Measurements from ENCODE around the gene MISP3. TPM values are rescaled to one million over a fixed set of nuclear protein-coding genes. Genes with fewer than 3 reads are reported as not detected.

The MISP3 gene
- total and polyA plus RNA-seq, 2 experiments from 2014 or later = 1.9 to 2.4 TPM

DNA sequence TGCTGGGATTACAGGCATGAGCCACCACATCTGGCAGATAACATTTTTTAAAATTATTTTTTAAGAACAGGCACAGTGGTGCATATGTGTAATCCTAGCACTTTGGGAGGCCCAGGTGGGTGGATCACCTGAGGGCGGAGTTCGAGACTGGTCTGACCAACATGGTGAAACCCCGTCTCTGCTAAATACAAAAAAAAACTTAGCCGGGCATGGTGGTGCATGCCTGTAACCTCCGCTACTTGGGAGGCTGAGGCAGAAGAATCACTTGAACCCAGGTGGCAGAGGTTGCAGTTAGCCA lies 10.1 kb upstream of the MISP3 start (continued):
- TF ChIP-seq, protein P1, sequence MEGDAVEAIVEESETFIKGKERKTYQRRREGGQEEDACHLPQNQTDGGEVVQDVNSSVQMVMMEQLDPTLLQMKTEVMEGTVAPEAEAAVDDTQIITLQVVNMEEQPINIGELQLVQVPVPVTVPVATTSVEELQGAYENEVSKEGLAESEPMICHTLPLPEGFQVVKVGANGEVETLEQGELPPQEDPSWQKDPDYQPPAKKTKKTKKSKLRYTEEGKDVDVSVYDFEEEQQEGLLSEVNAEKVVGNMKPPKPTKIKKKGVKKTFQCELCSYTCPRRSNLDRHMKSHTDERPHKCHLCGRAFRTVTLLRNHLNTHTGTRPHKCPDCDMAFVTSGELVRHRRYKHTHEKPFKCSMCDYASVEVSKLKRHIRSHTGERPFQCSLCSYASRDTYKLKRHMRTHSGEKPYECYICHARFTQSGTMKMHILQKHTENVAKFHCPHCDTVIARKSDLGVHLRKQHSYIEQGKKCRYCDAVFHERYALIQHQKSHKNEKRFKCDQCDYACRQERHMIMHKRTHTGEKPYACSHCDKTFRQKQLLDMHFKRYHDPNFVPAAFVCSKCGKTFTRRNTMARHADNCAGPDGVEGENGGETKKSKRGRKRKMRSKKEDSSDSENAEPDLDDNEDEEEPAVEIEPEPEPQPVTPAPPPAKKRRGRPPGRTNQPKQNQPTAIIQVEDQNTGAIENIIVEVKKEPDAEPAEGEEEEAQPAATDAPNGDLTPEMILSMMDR (conservative IDR thresholded peaks at IDR 0.05; ENCODE audit: low read depth in 2 of 2) = no peak
- TF ChIP-seq NANOG (IDR thresholded peaks at IDR 0.05; ENCODE audit: borderline replicate concordance) (no peak), ZNF331 (CRISPR knock-in tag; IDR thresholded peaks at IDR 0.05; ENCODE audit: low read depth) (no peak), JUNB (IDR thresholded peaks at IDR 0.05; ENCODE audit: unreplicated experiment) (no peak)
- TF ChIP-seq, protein P2, sequence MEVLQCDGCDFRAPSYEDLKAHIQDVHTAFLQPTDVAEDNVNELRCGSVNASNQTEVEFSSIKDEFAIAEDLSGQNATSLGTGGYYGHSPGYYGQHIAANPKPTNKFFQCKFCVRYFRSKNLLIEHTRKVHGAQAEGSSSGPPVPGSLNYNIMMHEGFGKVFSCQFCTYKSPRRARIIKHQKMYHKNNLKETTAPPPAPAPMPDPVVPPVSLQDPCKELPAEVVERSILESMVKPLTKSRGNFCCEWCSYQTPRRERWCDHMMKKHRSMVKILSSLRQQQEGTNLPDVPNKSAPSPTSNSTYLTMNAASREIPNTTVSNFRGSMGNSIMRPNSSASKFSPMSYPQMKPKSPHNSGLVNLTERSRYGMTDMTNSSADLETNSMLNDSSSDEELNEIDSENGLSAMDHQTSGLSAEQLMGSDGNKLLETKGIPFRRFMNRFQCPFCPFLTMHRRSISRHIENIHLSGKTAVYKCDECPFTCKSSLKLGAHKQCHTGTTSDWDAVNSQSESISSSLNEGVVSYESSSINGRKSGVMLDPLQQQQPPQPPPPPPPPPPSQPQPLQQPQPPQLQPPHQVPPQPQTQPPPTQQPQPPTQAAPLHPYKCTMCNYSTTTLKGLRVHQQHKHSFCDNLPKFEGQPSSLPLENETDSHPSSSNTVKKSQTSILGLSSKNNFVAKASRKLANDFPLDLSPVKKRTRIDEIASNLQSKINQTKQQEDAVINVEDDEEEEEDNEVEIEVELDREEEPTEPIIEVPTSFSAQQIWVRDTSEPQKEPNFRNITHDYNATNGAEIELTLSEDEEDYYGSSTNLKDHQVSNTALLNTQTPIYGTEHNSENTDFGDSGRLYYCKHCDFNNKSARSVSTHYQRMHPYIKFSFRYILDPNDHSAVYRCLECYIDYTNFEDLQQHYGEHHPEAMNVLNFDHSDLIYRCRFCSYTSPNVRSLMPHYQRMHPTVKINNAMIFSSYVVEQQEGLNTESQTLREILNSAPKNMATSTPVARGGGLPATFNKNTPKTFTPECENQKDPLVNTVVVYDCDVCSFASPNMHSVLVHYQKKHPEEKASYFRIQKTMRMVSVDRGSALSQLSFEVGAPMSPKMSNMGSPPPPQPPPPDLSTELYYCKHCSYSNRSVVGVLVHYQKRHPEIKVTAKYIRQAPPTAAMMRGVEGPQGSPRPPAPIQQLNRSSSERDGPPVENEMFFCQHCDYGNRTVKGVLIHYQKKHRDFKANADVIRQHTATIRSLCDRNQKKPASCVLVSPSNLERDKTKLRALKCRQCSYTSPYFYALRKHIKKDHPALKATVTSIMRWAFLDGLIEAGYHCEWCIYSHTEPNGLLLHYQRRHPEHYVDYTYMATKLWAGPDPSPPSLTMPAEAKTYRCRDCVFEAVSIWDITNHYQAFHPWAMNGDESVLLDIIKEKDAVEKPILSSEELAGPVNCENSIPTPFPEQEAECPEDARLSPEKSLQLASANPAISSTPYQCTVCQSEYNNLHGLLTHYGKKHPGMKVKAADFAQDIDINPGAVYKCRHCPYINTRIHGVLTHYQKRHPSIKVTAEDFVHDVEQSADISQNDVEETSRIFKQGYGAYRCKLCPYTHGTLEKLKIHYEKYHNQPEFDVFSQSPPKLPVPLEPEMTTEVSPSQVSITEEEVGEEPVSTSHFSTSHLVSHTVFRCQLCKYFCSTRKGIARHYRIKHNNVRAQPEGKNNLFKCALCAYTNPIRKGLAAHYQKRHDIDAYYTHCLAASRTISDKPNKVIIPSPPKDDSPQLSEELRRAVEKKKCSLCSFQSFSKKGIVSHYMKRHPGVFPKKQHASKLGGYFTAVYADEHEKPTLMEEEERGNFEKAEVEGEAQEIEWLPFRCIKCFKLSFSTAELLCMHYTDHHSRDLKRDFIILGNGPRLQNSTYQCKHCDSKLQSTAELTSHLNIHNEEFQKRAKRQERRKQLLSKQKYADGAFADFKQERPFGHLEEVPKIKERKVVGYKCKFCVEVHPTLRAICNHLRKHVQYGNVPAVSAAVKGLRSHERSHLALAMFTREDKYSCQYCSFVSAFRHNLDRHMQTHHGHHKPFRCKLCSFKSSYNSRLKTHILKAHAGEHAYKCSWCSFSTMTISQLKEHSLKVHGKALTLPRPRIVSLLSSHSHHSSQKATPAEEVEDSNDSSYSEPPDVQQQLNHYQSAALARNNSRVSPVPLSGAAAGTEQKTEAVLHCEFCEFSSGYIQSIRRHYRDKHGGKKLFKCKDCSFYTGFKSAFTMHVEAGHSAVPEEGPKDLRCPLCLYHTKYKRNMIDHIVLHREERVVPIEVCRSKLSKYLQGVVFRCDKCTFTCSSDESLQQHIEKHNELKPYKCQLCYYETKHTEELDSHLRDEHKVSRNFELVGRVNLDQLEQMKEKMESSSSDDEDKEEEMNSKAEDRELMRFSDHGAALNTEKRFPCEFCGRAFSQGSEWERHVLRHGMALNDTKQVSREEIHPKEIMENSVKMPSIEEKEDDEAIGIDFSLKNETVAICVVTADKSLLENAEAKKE (CRISPR knock-in tag; IDR thresholded peaks at IDR 0.05) = no peak

DNA sequence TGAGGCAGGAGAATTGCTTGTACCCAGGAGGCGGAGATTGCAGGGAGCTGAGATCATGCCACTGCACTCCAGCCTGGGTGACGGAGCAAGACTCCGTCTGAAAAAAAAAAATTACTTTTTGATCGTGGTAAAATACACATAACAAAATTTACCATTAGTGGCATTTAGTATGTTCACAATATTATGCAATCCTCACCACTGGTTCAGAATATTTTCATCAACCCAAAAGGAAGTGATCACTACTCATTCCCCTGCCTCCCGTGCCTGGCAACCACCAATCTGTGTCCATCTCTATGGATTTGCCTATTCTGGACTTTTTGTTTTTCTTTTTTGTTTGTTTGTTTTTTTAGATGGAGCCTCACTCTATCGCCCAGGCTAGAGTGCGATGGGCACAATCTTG lies 9.5 kb upstream of the MISP3 start:
- TF ChIP-seq, protein P2 (CRISPR knock-in tag; IDR thresholded peaks at IDR 0.05) = no peak
- no peak for TF ChIP-seq JUNB (IDR thresholded peaks at IDR 0.05; ENCODE audit: unreplicated experiment)
- no peak for TF ChIP-seq POLR2AphosphoS5 (IDR thresholded peaks at IDR 0.05; ENCODE audit: low read depth)
- TF ChIP-seq, protein P3, sequence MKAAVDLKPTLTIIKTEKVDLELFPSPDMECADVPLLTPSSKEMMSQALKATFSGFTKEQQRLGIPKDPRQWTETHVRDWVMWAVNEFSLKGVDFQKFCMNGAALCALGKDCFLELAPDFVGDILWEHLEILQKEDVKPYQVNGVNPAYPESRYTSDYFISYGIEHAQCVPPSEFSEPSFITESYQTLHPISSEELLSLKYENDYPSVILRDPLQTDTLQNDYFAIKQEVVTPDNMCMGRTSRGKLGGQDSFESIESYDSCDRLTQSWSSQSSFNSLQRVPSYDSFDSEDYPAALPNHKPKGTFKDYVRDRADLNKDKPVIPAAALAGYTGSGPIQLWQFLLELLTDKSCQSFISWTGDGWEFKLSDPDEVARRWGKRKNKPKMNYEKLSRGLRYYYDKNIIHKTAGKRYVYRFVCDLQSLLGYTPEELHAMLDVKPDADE (IDR thresholded peaks at IDR 0.05) = no peak
- Histone ChIP-seq H3K9me2 (ENCODE audit: insufficient read depth) (no peaks in the 10 kb centered on the region), H3K4me1 (ENCODE audit: insufficient read depth) (peaks cover 8% of the 10 kb centered on the region; the same call in 1 of the 2 replicates), H3K4me2 (no peak overlapping the region), H3K79me2 (replicated peaks; ENCODE audit: insufficient read depth) (no peaks in the 10 kb centered on the region), H3K4me3 (no peak overlapping the region), H3K36me3 (ENCODE audit: insufficient read depth) (no peaks in the 10 kb centered on the region), H4K20me1 (replicated peaks; ENCODE audit: insufficient read depth) (no peaks in the 10 kb centered on the region), H3F3A (replicated peaks; ENCODE audit: low read depth) (0 out of 2 replicates have a peak, but pooled peaks cover 5% of the 10 kb centered on the region), H3K27ac (ENCODE audit: low read depth) (no peak overlapping the region), H3K27me3 (ENCODE audit: insufficient read depth) (peaks cover 19% of the 10 kb centered on the region), H2AFZ (no peak overlapping the region)
- Mint-ChIP-seq H3K36me3 (ENCODE audit: low read depth) (no peaks in the 10 kb centered on the region), H3K9me3 (no peaks in the 10 kb centered on the region), H3K27me3 (ENCODE audit: insufficient read depth, low read depth, poor library complexity) (peaks cover 21% of the 10 kb centered on the region), H3K27ac (no peak overlapping the region), H3K4me3 (no peak overlapping the region), H3K4me1 (peaks cover 10% of the 10 kb centered on the region)
- DNase-seq (ENCODE audit: low spot score) = no peak
- no peak for ATAC-seq

All from GM23338 (cell line).